Panc1 (cell line): Measurements from ENCODE around the gene GBF1. TPM values are rescaled to one million over a fixed set of nuclear protein-coding genes. Genes with fewer than 3 reads are reported as not detected.

Source experiments
- ATAC-seq: fragments of 200-7000 bp; cut with Tn5 transposase; 2 replicates; pipeline ENCODE4 v1.9.1; 2020; ENCODE audit warnings: mild to moderate bottlenecking, moderate library complexity
- BruUV-seq: library from RNA; stranded (reverse); fragments of 400-500 nt; replicated peaks from 2 replicates; lab custom pipeline; 2021; lab: Mats Ljungman, UMichigan
- CTCF ChIA-PET: fragments of 300-600 bp; sonication (Branson Sonifier 250); formaldehyde crosslinking; loops from one replicate; lab custom pipeline; 2022; ENCODE audit warnings: antibody characterized with exemption; lab: Charles Lee
- POLR2A ChIA-PET: fragments of 300-600 bp; sonication (Branson Sonifier 250); formaldehyde crosslinking; loops from one replicate; lab custom pipeline; 2022; ENCODE audit warnings: antibody characterized with exemption; lab: Charles Lee
- DNase-seq: peaks from one replicate; pipeline ENCODE4 v3.0.0-alpha.2; 2010; ENCODE audit warnings: low read depth, low spot score
- H3K27ac ChIP-seq: 2 replicates; pipeline ENCODE4 v1.5.1; 2011; ENCODE audit warnings: mild to moderate bottlenecking, low read length, inconsistent platforms
- H3K27me3 ChIP-seq: fragments of 200-500 bp; sonication (Bioruptor generic); 2 replicates; pipeline ENCODE4 v1.6.0; 2014; ENCODE audit warnings: low read length, inconsistent platforms; ENCODE audit not compliant: control insufficient read depth, insufficient read depth
- H3K36me3 ChIP-seq: fragments of 200-500 bp; sonication (Bioruptor generic); 2 replicates; pipeline ENCODE4 v1.5.1; 2014; ENCODE audit warnings: inconsistent platforms, mild to moderate bottlenecking, low read length, moderate library complexity; ENCODE audit not compliant: control insufficient read depth, insufficient read depth
- H3K4me1 ChIP-seq: 2 replicates; pipeline ENCODE4 v1.5.1; 2011; ENCODE audit warnings: inconsistent platforms, mild to moderate bottlenecking, low read length, moderate library complexity; ENCODE audit not compliant: control insufficient read depth, insufficient read depth
- H3K4me3 ChIP-seq, 2 experiments: 2 replicates each; pipeline ENCODE4 v1.5.1; 2011 to 2012; ENCODE audit warnings: low read depth in 2 of 2, low read length in 2 of 2, mild to moderate bottlenecking in 2 of 2, inconsistent platforms in 1 of 2, moderate library complexity in 1 of 2
- H3K9me3 ChIP-seq: fragments of 200-500 bp; sonication (Bioruptor generic); 2 replicates; pipeline ENCODE4 v1.5.1; 2014; ENCODE audit warnings: low read depth, mild to moderate bottlenecking, inconsistent platforms, low read length, moderate library complexity; ENCODE audit not compliant: control insufficient read depth, insufficient read depth
- POLR2AphosphoS5 ChIP-seq: IDR thresholded peaks from 2 replicates; pipeline ENCODE4 v1.6.1; 2012; ENCODE audit warnings: mild to moderate bottlenecking, low read depth, low read length, moderate library complexity
- SIN3A ChIP-seq: IDR thresholded peaks from 2 replicates; pipeline ENCODE4 v1.6.1; 2012; ENCODE audit warnings: low read depth, mild to moderate bottlenecking, low read length, moderate library complexity, borderline replicate concordance; ENCODE audit not compliant: insufficient read depth
- TCF7L2 ChIP-seq: IDR thresholded peaks from 2 replicates; pipeline ENCODE4 v1.6.1; 2011; ENCODE audit warnings: mild to moderate bottlenecking, low read depth, low read length, inconsistent platforms
- in situ Hi-C: cut with HindIII; loops from 2 replicates; pipeline ENCODE4 v1.10.0; 2016; ENCODE audit warnings: low sequenced_read_pairs, low pct_unique_long_range_greater_than_20kb
- intact Hi-C: fragments of 100-400 bp; cut with micrococcal nuclease; formaldehyde crosslinking; loops from one replicate; pipeline ENCODE4 v1.10.0; 2022; ENCODE audit not compliant: unreplicated experiment
- total RNA-seq: library from RNA; stranded (reverse); gene quantifications from one replicate; pipeline ENCODE4 v1.2.1, GENCODE V29; 2021; ENCODE audit not compliant: unreplicated experiment
- TF ChIP-seq, protein P1 (sequence below): fragments of 450-650 bp; IDR thresholded peaks from 2 replicates; pipeline ENCODE4 v1.5.1; 2017; ENCODE audit warnings: mild to moderate bottlenecking
- TF ChIP-seq, protein P2 (sequence below), 2 experiments: IDR thresholded peaks; 2 replicates each; pipeline ENCODE4 v1.6.1; 2011 to 2012; ENCODE audit warnings: low read depth in 2 of 2, control low read depth in 1 of 2, low read length in 1 of 2, mild to moderate bottlenecking in 1 of 2, moderate library complexity in 1 of 2; ENCODE audit not compliant: insufficient read depth in 1 of 2

GBF1 gene
- total RNA-seq, 1 experiment from 2014 or later = 65.0 TPM

DNA sequence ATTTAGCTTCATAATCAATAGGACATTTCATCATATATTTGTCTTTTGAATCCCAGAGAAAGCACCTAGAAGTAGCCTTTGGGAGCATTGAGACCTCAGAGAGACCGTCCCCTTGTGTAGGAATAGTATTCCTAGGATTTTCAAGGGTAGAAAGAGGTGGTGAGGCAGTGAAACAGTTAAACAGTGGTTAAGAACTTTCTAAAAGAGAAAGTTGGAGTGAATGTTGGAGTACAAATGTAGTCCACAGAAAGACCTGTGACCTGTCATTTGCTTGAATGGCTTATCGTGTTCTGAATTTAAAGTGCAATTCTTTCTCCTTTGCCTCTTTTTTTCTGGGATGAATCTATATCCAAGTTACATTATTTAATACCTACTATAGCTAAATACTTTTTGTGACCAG lies 30.0 kb downstream of the GBF1 start:
- Histone ChIP-seq H3K9me3 (no peaks in the 10 kb centered on the region), H3K4me1 (peaks cover 2% of the 10 kb centered on the region; the same call in 1 of the 2 replicates), H3K36me3 (no peaks in the 10 kb centered on the region), H3K27ac (no peak overlapping the region), H3K4me3 (no peak overlapping the region), H3K27me3 (no peaks in the 10 kb centered on the region)
- ATAC-seq = no peak
- in situ Hi-C loops (no loop called here), intact Hi-C loops (no loop called here)
- DNase-seq = no peak
- TF ChIP-seq, protein P1, sequence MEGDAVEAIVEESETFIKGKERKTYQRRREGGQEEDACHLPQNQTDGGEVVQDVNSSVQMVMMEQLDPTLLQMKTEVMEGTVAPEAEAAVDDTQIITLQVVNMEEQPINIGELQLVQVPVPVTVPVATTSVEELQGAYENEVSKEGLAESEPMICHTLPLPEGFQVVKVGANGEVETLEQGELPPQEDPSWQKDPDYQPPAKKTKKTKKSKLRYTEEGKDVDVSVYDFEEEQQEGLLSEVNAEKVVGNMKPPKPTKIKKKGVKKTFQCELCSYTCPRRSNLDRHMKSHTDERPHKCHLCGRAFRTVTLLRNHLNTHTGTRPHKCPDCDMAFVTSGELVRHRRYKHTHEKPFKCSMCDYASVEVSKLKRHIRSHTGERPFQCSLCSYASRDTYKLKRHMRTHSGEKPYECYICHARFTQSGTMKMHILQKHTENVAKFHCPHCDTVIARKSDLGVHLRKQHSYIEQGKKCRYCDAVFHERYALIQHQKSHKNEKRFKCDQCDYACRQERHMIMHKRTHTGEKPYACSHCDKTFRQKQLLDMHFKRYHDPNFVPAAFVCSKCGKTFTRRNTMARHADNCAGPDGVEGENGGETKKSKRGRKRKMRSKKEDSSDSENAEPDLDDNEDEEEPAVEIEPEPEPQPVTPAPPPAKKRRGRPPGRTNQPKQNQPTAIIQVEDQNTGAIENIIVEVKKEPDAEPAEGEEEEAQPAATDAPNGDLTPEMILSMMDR = no peak
- TF ChIP-seq, protein P2, sequence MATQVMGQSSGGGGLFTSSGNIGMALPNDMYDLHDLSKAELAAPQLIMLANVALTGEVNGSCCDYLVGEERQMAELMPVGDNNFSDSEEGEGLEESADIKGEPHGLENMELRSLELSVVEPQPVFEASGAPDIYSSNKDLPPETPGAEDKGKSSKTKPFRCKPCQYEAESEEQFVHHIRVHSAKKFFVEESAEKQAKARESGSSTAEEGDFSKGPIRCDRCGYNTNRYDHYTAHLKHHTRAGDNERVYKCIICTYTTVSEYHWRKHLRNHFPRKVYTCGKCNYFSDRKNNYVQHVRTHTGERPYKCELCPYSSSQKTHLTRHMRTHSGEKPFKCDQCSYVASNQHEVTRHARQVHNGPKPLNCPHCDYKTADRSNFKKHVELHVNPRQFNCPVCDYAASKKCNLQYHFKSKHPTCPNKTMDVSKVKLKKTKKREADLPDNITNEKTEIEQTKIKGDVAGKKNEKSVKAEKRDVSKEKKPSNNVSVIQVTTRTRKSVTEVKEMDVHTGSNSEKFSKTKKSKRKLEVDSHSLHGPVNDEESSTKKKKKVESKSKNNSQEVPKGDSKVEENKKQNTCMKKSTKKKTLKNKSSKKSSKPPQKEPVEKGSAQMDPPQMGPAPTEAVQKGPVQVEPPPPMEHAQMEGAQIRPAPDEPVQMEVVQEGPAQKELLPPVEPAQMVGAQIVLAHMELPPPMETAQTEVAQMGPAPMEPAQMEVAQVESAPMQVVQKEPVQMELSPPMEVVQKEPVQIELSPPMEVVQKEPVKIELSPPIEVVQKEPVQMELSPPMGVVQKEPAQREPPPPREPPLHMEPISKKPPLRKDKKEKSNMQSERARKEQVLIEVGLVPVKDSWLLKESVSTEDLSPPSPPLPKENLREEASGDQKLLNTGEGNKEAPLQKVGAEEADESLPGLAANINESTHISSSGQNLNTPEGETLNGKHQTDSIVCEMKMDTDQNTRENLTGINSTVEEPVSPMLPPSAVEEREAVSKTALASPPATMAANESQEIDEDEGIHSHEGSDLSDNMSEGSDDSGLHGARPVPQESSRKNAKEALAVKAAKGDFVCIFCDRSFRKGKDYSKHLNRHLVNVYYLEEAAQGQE (IDR thresholded peaks at IDR 0.05; ENCODE audit: insufficient read depth in 1 of 2, low read depth in 2 of 2, low read length in 1 of 2) = no peak
- TF ChIP-seq TCF7L2 (no peak), SIN3A (no peak), POLR2AphosphoS5 (no peak)
- BruUV-seq = no TSS peak
- ChIA-PET POLR2A (interaction anchor here (0.7 kb wide), 1 partner anchor 9 kb away, joined by 8 read pairs; no protein-coding TSS in a partner anchor), CTCF (interaction anchor here (0.7 kb wide), 1 partner anchor 641 kb away, joined by 4 read pairs; no protein-coding TSS in a partner anchor)

DNA sequence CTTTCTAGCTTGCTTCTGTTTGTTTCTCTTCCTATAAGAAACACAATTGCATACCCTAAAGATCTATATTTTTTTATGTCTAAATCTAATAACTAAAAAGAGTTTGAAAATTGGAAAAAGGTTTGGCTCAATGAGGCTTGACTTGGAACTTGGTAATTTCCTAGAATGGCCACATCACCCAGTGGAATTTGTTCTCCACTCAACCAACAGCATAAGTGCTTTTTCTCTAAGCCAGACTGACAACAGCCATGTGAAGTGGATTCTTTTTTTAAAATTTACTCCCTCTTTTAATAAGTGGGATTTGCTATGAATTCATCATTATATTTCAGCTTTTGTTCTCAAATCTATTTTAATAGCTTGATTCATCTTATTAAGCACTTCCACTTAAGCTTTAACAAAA lies 33.8 kb downstream of the GBF1 start:
- no peak for TF ChIP-seq TCF7L2
- TF ChIP-seq SIN3A = no peak
- TF ChIP-seq, protein P2 (IDR thresholded peaks at IDR 0.05; ENCODE audit: insufficient read depth in 1 of 2, low read depth in 2 of 2, low read length in 1 of 2) = no peak
- DNase-seq (no peak), ATAC-seq (no peak)
- H3K9me3 ChIP-seq = no peaks in the 10 kb centered on the region
- no peak overlapping the region for H3K4me3 ChIP-seq
- no peaks in the 10 kb centered on the region for H3K27me3 ChIP-seq
- peaks cover 4% of the 10 kb centered on the region; the same call in 1 of the 2 replicates for H3K4me1 ChIP-seq
- intact Hi-C loops = no loop called here
- H3K36me3 ChIP-seq = 0 out of 2 replicates have a peak, but pooled peaks cover 3% of the 10 kb centered on the region
- ChIA-PET POLR2A (no interaction called here), CTCF (interaction anchor here (0.7 kb wide), 1 partner anchor 68 kb away, joined by 6 read pairs; no protein-coding TSS in a partner anchor)
- H3K27ac ChIP-seq = no peak overlapping the region
- in situ Hi-C loops = no loop called here
- no TSS peak for BruUV-seq
